GM12878 (cell line): ENCODE data around the gene KIFC1. TPM values are rescaled to one million over a fixed set of nuclear protein-coding genes. Genes with fewer than 3 reads are reported as not detected.
A peak's percentile ranks its signal among the peaks of the same experiment; 100 is the strongest.

ENCODE experiments used
- BMI1 ChIP-seq: fragments of 450-650 bp; IDR thresholded peaks from 2 replicates; pipeline ENCODE4 v1.6.1; 2016; ENCODE audit warnings: mild to moderate bottlenecking, moderate library complexity, borderline replicate concordance
- CREB1 ChIP-seq: IDR thresholded peaks from 2 replicates; pipeline ENCODE4 v1.6.1; 2012; ENCODE audit warnings: low read depth, mild to moderate bottlenecking, inconsistent platforms
- DPF2 ChIP-seq: fragments of 450-650 bp; IDR thresholded peaks from 2 replicates; pipeline ENCODE4 v1.6.1; 2017; ENCODE audit warnings: mild to moderate bottlenecking
- EED ChIP-seq: sonication (generic); IDR thresholded peaks from 2 replicates; pipeline ENCODE4 v1.6.1; 2016; ENCODE audit warnings: antibody characterized with exemption, low read depth
- EGR1 ChIP-seq, 2 experiments: IDR thresholded peaks; 1 replicate in 1 of 2; 2 replicates in 1 of 2; pipeline ENCODE4 v1.6.1; 2011 to 2012; ENCODE audit warnings: low read depth in 2 of 2, low read length in 2 of 2, borderline replicate concordance in 1 of 2, mild to moderate bottlenecking in 1 of 2, moderate library complexity in 1 of 2
- ETV6 ChIP-seq, 2 experiments: fragments of 450-650 bp in 1 of 2; IDR thresholded peaks in 1 of 2; conservative IDR thresholded peaks in 1 of 2; 2 replicates each; pipeline ENCODE4 v1.6.1; 2014; ENCODE audit warnings: antibody characterized with exemption in 1 of 2, borderline replicate concordance in 1 of 2, low read depth in 1 of 2, mild to moderate bottlenecking in 1 of 2, moderate library complexity in 1 of 2
- HDAC2 ChIP-seq: fragments of 200-600 bp; sonication (generic); IDR thresholded peaks from 2 replicates; pipeline ENCODE4 v1.6.1; 2017
- NFIC ChIP-seq: IDR thresholded peaks from 2 replicates; pipeline ENCODE4 v1.6.1; 2012; ENCODE audit warnings: low read depth, mild to moderate bottlenecking, inconsistent platforms, low read length, moderate library complexity
- NKRF ChIP-seq: fragments of 450-650 bp; conservative IDR thresholded peaks from 2 replicates; pipeline ENCODE4 v1.6.1; 2017; ENCODE audit warnings: mild to moderate bottlenecking, moderate library complexity
- RAD21 ChIP-seq: IDR thresholded peaks from 2 replicates; pipeline ENCODE4 v1.6.1; 2011; ENCODE audit warnings: mild to moderate bottlenecking, low read depth, low read length, moderate library complexity; ENCODE audit not compliant: insufficient read depth
- REST ChIP-seq: IDR thresholded peaks from 2 replicates; pipeline ENCODE4 v1.6.1; 2012; ENCODE audit warnings: mild to moderate bottlenecking, low read depth, low read length
- RUNX3 ChIP-seq: IDR thresholded peaks from 2 replicates; pipeline ENCODE4 v1.6.1; 2012; ENCODE audit warnings: low read length, inconsistent platforms
- SREBF2 ChIP-seq: IDR thresholded peaks from 2 replicates; pipeline ENCODE4 v1.6.1; 2012; ENCODE audit warnings: mild to moderate bottlenecking, low read length
- USF1 ChIP-seq: IDR thresholded peaks from 2 replicates; pipeline ENCODE4 v1.6.1; 2011; ENCODE audit warnings: borderline replicate concordance, low read depth, mild to moderate bottlenecking, moderate library complexity, mixed read lengths, low read length; ENCODE audit not compliant: insufficient read depth; ENCODE audit errors: extremely low read length
- ZNF217 ChIP-seq: fragments of 450-650 bp; IDR thresholded peaks from 2 replicates; pipeline ENCODE4 v1.6.1; 2017; ENCODE audit warnings: antibody characterized with exemption, mild to moderate bottlenecking
- ZNF384 ChIP-seq: IDR thresholded peaks from 2 replicates; pipeline ENCODE4 v1.6.1; 2012; ENCODE audit warnings: low read depth, mild to moderate bottlenecking, low read length, improper control_type of control experiment, borderline replicate concordance
- ZNF687 ChIP-seq: fragments of 450-650 bp; IDR thresholded peaks from 2 replicates; pipeline ENCODE4 v1.6.1; 2017; ENCODE audit warnings: mild to moderate bottlenecking, moderate library complexity
- polyA plus RNA-seq, 11 experiments: library from polyadenylated mRNA; depleted of rRNA in 4 of 11; unstranded in 6 of 11; stranded (reverse) in 5 of 11; fragments of >200 nt; fragmentation: Nextera tagmentation in 4 of 11; fragmentation: Illumina TruSeq in 1 of 11; extraction: Ambion mirVana in 4 of 11; extraction: Trizol in 1 of 11; gene quantifications; 1 replicate in 1 of 11; 2 replicates in 10 of 11; pipeline versions ENCODE4 v1.2.1 to v1.2.3, GENCODE V29; 2011 to 2016; ENCODE audit warnings: inconsistent platforms in 2 of 11, missing spikeins in 2 of 11, low read depth in 1 of 11
- total RNA-seq, 4 experiments: library from RNA; depleted of rRNA in 3 of 4; stranded (reverse); fragments of >200 nt in 3 of 4; fragmentation: Illumina TruSeq in 1 of 4; extraction: Trizol in 1 of 4; gene quantifications; 2 replicates each; pipeline versions ENCODE4 v1.2.1 to v1.2.3, GENCODE V29; 2013 to 2021

The KIFC1 gene
- total and polyA plus RNA-seq, 10 of the 15 experiments (the other 5 are each of a cell fraction or from before 2014, with no cell fraction given), result 1.8 to 87.4 (median 54.4) TPM

- TF ChIP-seq RAD21 (no peak), ZNF687 (no peak), BMI1 (no peak), USF1 (no peak), ETV6 (conservative IDR thresholded peaks at IDR 0.05 in 1 of 2, IDR thresholded peaks at IDR 0.05 in 1 of 2; ENCODE audit: borderline replicate concordance in 1 of 2, low read depth in 1 of 2) (no peak), CREB1 (no peak), EGR1 (IDR thresholded peaks at IDR 0.05; ENCODE audit: borderline replicate concordance in 1 of 2, low read depth in 2 of 2, low read length in 2 of 2) (peak in 1 of 2 experiments; percentile 80; a peak in 2 of 3 replicates), ZNF217 (no peak), RUNX3 (no peak), HDAC2 (peak; percentile 69; the same call in 1 of the 2 replicates), SREBF2 (no peak), NFIC (no peak), EED (no peak), NKRF (peak; percentile 50; the same call in 1 of the 2 replicates), DPF2 (peak; percentile 31; the same call in 1 of the 2 replicates), ZNF384 (no peak), REST (no peak)
These were observed 435 bp downstream of the KIFC1 start (continued) for GRCh38 chr6:33391922-33392594.
